ENCODE results near the gene PNPLA2.
A peak's percentile ranks its signal among the peaks of the same experiment; 100 is the strongest.

Gene PNPLA2

DNA sequence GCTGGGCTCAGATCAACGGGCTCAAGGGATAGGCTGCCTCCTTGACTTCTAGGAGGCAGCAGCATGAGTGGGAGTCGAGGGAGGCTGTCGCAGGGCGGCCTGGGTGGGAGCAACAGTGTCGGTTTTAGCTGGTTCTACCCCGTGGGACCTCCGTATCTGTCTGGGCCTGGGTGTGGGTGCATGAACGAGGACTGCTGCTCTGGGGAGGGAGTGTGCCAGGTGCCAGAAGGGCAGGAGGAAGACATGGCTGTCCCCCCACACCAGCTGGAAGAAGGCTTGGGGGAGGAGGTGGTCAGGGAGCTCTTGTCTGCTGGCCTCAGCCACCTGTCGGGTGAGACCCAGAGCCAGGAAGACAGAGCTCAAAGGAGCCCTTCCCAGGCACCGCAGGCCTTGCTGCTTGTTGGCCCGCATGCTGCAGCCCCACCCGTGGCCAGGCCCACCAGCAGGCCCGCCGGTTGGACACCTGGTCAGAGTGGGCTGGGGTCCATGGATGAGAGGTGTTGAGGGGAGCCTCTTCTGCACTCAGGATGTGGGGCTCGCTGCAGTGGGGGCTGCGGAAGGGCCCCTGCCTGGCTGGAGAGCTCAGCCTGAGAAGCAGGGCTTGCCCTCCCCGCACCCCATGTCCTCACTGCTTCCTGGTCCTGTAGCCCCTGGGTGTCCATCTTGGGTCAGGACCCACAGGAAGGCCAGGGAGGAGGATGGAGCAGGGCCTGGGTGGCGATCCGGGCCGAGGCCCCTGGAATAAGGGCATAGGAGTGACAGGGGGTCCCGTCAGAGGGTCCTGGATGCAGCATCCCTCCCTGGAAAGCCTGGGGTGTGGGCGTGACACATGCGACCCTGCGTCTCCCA lies 32.3 kb upstream of the PNPLA2 start:
- no peak for DNase-seq

DNA sequence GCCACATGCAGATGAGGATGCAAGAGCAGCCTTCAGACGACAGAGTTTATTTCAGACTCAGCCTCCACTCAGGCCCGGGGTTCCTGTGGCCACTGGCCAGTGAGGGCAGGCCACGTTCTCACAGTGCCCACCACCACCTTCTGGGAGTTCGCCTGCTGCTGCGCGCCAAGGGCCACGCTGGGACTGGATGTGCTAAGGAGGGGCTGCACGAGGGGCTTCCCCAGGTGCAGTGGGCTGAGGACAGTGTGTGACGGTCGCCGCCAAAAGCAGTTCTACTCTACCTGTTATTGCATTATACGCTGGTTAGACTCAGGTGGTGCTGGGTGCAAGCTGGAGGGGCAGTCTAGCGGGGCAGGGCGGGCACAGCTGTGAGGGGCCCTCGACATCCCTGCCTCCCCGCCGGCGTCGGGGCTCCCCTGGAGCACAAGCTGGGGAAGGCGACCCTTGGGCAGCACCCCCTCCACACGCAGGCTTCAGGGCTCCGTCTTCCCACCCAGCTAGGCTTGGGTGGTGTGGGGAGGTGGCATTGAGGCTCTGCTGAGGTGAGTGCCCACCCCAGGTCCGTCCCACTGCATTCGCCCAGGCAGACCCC lies 31.5 kb upstream of the PNPLA2 start:
- DNase-seq: no peak

DNA sequence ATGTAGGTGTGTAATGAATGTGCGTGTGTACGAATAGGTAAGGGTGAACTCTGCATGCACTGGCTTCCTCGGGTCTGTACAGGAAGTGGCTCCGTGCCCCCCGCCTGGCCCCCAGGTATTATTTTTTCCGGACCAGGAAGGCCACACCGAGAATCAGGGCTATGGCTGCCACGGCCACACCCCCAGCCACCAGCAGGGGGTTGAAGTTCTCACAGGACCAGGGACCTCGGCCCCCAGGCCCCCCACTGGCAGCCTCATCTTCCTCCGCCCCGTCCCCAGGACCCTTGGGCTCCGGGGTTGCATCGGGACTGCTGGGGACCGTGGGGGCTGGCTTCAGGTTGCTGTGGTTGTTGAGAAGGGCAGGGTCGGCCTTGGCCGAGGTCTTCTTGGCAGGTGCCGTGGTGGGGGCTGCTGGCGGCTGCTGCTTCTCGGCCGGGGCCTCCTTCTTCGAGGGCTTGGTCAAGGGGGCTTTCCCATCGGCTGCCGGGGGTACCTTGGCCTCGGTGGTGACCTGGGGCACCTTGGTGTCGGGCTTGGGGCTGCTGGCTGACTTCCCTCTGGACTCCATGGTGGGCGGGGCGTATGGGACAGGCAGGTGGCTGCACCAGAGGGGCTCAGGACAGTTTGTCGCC lies 30.6 kb upstream of the PNPLA2 start:
- DNase-seq: no peak

DNA sequence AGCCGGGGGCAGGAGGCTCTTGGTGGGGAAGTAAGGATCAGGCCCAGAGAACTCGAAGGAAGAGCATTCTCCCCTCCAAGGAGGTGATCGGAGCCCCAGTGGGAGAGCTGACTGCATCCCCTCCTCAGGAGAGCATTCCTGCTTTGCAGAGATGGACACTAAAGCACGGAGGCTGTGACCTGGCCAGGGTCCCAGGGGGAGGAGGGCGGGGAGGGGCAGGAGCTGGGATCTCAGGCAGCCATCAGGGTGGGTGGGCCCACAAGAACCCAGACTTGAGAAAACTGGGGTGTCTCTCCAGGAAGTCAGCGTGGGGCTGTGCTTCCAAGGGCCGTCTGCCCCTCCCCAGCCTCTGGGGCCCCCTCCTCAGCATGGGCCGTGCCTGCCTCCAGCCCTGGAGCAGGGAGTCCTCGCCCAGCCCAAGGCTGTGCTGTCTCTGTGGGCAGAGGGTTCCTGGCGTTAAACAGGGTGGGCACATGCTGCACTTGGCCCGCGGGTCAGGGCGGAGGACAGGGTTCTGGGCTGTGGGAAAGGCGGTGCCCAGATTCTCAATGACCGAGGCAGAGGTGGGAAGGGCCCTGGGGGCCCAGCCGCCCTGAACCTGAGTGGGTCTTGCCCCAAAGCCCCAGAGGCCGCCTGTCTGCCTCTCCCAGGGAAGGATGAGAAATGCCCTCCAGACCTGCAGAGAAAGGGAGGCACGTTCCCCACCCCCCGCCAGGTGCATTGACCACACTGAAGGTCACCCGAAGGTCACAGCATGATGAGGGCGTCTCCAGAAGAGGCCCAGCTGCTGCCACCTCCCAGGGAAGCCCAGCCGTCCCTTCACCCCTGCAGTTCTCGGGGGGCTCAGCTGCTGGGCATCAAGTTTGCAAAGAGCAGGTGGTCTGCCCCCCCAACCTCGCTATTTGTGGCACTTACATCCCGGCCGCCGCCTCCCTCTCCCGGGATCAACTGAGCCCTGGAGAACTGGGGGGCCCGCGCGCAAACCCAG lies 29.5 kb upstream of the PNPLA2 start:
- no peak for DNase-seq

DNA sequence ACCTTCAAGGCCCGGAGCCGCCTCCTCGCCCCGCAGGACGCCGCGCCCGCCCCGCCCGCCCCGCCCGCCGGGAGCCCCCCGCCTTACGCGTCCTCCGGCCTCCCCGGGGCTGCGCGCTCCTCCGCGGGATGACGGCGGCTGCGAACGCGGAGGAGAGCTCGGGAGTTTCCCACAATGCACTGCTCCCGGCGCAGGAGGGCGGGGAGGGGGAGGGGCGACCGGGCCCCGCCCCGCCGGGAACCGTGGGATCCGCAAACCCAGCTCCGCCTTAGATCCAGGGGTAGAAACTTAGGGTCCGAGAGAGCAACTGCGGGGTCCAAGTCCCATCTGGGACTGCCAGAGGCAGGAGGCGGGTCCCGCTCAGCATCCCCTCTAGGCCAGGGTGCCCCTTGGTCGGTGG lies 28.8 kb upstream of the PNPLA2 start, which contains the start of gene CEND1:
TSS of gene CEND1 (minus strand) at position 148 of the 400 bp plus-strand sequence. CDS start 1,514 bp downstream, outside the sequence.
- DNase-seq: peak; percentile 55 to 74

DNA sequence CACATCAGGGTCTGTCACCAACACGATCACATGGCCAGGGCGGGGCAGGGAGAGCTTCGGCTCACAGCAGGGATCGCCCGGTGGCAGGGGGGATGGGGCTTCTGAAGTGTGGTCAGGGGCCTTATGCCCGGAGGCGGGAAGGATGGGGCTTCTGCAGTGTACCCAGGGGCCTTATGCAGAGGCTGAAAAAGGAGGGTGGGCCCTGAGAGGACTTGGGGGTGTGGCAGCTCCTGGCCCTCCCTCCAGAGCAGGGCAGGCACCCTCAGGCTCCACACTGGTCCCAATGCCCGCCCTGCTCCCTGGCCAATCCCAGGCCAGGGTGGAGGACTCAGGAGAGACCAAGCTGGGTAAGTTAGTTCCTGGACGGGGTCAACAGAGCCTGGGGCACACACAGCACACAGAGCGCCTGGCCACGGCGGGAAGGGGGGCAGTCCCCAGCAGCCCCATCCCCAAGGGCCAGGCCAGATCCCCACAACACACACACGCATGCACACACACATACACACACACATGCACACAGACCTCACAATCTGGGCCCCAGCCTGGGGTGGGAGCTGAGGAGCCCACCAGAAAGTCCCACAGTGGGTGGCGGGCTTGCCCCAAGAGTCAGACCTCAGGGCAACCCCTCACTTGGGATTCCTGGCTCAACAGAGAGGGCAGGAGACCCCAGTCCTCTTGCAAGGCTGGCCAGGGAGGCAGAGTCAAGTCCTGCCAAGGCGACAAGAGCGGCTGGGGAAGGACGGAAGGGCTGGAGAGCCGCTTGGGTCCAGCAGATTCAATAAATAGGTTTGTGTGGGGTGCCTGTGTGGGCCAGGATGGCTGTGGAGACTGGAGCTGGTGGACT lies 27.8 kb upstream of the PNPLA2 start:
- no peak for DNase-seq

DNA sequence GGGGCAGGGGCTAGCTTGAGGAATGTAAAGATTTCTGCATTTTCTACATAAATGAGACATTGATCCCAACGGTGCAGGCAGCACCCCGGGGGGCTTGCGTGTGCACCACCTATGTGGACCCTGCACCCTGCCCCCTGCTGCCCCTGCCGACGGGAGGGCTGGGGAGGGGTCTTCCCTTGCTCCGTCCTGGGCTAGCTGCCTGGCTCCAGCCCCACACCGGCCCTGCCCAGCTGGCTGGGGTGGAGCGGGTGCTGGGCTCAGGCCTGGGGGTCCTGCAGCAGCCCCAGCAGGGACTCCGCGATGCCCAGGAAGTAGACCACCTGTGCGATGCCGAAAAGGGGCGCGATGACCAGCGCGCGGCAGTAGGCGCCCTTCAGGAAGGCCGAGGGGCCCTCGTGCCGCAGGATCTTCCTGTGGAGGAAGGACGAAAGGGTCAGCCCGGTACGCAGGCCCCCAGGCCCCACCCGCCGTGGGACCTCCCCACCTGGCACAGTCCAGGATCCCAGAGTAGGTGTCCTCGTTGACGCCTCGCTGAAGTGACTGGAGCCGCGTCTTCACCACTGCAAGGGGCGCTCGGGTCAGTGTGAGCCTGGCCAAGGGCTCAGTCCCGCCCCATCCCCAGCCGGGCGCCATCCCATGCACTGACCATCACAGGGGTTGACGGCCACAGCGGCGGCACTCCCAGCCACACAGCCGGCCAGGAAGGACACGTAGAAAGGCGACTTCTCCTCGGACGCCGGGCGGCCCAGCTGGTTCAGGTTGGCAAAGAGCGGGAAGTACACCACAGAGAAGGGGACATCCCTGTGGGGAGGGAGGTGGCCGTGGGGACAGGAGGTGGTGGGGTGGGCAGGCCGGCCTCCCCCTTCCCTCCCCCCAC lies 26.8 kb upstream of the PNPLA2 start:
- no peak for DNase-seq

DNA sequence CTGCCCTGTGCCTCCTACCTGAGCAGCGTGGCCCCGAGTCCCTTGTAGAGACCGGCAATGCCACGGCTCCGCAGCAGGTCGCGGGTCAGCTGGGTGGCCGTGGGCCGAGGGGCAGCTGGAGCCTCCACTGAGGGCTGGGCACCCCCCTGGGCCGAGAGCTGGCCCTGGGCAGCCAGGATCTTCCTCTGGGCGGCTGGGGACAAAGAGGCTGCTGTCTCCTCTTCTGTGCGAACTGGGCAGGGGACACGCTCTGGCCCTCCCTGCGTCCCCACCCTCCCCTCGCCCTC lies 26.2 kb upstream of the PNPLA2 start:
- no peak for DNase-seq

DNA sequence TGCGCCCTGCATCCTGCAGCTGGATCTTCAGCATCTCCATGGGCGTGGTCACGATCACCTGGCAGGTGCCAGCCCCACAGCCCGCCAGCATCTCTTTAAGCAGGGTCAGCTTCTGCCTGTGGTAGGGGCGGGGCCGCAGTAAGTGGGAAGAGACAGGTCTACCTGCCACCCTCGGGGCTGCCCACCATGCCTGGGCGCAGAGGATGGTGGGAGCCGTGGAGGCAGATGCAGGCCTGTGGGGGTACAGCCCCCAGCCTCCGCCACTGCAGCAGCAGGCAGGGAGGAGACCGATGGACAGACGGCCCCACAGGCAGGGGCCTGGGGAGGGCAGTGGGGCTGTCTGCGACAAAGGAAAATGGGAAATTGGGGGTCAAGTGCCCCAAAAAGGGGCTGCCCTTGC lies 25.8 kb upstream of the PNPLA2 start:
- no peak for DNase-seq

DNA sequence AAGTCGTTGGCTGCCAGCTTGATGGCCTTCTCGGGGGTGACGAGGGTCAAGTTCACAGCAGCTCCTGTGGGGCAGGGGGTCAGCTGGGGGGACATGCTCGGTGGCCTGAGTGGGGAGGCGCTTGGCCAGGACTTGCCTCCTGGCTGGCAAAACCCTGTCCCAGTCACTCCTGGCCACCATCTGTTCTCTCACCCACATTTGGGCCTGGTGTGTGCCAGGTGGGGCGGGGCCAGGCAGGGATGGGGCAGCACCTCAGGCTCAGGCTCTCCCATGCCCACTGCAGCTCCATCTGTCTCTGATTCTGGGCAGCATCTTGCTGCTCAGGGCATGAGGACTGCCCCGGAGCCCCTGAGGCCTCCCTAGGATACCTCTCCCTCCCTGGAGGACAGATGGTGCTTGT lies 25.2 kb upstream of the PNPLA2 start:
- DNase-seq: no peak

DNA sequence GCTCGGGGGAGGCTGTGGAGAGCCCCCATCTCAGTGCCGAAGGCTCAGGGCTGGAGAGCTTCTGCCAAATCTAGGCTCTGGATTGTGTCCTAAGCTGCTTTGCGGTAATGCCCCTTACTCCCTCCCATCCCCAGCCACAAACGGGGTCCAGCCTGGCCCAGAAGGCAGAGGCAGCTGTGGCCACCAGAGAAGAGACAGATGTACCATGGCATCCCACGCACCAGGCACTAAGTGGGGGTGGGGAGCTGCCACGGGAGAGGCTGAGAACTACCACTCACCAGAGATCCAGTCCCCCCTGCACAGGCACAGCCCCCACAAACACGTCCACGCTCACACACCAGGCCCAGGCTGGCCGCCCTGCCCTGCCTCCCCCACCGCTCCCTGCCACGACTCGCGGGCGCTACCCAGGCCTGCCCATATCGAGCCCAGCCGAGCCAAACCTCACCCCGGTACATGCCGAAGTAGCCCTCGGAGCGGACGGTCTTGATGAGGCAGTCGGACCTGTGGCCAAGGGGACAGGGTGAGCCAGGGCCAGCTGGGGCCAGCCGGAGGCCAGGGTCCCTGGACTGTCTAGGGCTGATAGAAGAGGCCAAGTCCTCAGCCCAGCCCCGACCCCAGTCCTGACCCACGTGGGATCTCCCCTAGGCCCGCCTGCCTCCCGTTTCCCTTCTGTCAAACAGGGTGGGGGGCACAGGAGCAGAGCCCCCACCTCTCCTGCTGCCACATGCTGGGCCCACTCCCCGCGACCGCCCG lies 24.5 kb upstream of the PNPLA2 start:
- no peak for DNase-seq

DNA sequence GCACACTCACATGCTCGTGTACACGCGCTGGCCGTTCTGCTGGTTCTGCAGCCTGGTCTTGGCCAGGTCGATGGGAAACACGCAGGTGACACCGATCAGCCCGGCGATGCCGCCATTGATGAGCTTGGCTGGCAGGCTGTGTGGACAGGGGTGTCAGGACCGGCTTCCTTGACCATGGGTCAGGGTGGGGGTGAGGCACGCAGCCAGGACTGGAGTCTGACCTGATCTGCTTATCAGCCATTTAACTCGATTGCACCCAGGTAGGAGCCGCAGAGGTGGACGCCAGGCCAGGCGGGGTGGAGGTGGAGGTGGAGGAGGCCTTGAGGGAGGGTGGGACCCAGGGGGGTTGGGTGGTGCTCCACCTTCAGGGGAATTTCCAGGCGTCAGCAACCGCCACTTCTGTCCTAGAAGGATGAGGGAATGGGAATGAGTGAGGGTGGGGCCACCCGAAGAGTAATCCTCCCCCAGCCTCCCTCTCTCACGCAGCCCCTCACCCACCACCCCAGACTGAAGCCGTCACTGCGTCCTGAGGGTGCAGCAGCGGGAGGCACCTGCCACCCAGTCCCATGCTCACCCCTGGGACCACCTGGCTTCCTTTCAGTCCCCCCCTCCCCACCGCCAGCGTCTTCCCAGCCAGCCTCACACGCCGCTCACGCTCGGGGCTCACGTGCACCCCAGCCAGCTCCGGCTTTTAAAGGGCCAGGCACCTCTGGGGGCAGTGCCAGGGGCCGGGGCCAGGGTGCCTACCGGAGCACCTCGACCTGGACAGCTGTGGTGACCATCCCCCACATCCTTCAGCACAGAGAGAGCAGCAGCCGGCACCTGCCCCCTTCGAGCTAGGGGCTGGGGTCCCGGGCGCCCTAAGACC lies 23.7 kb upstream of the PNPLA2 start:
- no peak for DNase-seq

DNA sequence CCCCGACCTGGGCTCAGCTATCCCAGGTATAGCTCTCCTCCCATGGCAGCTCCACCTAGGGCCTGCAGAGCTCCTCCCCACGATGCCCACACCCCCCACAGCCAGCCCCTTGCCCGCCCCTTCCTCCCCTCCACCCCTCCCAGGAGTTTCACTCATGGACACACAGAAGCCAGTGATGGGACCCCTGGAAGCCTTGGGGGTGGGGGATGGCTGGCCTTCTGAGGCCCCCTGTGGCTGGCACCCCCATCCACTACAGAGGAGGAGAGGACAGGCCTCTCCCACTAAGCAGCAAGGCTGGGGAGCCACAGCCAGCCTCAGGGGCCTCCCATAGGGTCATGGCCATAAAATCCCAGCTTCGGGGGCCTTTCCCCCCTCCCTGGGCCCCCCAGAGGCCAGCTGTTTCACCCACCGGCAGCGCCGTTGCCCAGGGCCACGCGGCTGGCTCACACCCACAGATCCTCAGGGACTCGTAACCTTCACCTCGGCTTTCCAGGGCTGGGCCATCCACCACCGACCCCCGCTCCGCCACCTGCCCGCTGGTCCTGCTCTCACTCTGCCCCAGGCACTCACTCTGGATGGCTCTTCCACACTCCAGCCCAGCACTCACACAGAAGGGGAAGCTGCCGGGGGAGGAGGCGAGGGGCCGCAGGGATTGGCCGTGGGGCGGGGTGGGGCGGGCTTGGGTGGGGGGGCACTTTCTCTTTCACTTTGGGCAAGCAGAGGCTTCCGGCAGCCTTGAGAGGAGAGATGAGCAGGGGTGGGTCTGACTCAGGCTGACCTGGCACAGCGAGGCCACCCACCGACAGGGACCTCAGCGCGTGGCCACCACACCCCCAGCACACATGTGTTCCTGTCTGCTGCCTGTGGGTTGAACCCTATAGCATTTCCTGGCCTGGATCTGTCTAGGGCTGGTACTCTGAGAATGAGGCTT lies 22.8 kb upstream of the PNPLA2 start:
- peak; percentile 85 to 86 for DNase-seq

DNA sequence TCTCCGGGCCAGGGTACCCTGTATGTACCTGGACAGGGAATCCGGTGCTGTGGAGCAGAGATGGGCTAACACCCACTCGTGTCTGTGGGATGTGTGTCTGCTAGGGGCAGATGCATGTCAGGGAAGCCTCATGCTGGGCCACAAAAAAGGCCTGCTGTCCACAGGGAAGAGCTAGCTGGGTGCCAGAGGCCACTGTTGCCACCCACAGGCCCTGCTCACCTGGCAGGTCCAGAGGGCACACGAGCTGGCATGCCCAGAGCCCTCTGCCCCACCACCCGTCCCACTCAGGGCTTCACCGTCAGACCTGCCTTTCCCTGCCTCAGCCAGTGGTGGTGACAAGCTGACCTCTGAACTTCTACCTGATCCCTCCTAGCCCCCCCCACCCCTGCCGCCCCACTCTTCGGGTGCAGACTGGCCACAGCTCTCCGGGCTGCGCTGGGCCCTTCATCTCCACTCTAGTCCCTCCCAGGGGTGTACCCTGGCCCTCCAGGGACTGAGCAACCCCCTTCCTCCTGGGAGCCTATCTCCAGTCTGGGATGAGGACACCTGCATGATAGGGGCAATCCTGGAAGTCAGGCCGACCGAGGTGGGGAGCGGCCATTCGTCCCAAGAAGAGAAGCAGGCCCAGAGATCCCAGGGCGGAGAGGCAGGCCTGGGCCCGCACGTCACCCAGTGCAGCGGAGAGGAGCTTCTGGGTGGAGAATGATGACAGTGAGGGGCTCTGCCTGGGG lies 22.0 kb upstream of the PNPLA2 start:
- no peak for DNase-seq

DNA sequence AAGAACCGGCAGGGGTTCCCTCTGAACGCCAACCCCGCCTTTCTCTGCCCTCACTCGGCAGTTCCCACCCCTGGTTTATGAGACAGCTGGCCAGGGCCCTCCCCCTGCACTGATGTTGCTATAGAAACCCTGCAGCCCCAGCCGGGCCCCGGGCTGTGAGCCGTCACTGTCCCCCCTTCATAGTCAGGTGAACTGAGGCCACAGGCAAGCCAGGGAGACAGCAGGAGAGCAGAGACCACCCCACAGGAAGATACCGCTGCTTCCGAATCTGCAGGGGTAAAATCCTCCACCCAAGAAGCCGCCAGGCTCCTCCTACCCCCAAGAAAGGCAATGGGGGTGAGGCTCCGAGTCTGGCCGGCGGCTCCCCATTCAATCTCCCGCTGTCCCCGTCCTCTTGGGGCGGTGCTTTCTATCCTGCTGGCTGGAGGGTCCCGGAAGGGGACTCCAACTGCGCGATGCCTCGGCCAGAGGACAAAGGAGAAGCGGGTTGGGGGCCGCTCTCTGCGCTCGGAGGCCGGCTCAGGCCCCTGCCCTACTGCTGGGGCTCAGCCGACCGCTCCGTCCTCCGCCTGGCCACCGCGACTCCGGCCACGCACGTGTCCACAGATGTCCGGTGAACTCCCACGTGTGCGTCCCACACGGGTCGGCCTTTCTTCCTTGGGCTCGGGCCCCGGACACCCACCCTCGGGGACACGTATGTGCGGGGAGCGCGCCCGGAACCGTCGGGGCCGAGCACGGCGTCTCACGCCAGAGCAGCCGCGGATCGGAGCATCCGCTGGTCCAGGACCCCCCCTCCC lies 21.2 kb upstream of the PNPLA2 start:
- peak; percentile 77 to 82 for DNase-seq

DNA sequence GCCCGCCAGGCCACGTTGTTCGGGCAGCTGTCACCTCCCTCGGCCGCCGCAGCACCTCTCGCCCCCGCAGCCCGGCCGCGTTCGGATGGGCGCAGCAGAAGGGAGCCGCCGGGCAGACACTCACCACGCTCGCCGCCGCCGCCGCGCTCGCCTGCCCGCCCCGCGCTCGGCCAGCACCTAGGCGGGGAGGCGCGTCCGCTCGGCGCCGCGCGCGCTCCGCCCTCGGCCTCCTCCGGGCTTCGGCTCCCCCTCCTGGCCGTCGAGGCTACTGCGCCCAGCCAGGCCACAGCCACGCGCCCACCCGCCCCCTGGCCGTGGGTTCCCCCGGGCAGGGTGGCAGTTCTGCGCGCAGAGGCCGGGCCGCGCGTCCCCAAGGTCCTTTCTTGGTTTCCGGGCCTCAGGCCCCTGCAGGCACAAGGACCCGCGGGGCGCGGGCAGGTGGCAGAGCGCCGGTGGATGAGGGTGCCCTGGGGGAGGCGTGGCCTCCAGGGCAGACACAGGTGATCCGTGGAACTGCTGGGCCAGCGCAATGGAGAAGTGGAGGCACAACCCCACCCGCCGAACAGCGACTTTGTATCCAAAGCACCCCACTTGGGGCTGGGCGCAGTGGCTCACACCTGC lies 20.5 kb upstream of the PNPLA2 start, which contains the start of gene SLC25A22:
TSS of gene SLC25A22 (minus strand) at position 189 of the 621 bp plus-strand sequence. CDS start 3,275 bp downstream, outside the sequence.
- DNase-seq: peak; percentile 87 to 90
